GM18951 (cell line): Measurements from ENCODE around the gene RBBP5.

Experiments used
- POLR2A ChIP-seq: IDR thresholded peaks from 4 replicates; pipeline ENCODE4 v1.6.1; 2011; ENCODE audit warnings: mild to moderate bottlenecking; ENCODE audit not compliant: insufficient read length, insufficient read depth; ENCODE audit errors: extremely low read depth
- in situ Hi-C: fragments of 300-500 bp; cut with MboI; formaldehyde crosslinking; loops from one replicate; pipeline ENCODE4 v1.12.0; 2022; ENCODE audit warnings: low sequenced_read_pairs, mixed read lengths, inconsistent platforms; ENCODE audit not compliant: unreplicated experiment

RBBP5 gene

GRCh38 chr1:205109711-205110110 lies 12.1 kb downstream of the RBBP5 start:
- TF ChIP-seq POLR2A = no peak
- in situ Hi-C loops = no loop called here

DNA sequence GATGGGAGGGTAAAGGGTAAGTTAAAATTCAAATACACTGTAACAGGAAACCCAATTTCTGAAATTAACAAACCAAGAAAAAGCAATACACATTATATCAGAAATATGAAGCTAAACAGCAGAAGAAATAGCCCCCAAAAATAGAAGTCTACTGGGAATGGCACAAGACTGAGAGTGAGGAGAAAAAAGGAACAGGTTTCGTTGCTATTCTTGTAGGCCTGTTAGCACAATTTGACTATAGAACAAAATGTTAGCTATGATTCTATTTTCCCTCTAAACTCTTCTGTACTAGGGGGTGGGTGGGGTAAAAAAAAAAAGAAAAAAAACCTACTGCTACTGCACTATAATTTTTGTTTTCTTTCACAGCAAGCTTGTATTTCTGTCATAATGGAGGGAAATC lies 12.5 kb downstream of the RBBP5 start:
- in situ Hi-C loops = no loop called here
- TF ChIP-seq POLR2A = no peak

DNA sequence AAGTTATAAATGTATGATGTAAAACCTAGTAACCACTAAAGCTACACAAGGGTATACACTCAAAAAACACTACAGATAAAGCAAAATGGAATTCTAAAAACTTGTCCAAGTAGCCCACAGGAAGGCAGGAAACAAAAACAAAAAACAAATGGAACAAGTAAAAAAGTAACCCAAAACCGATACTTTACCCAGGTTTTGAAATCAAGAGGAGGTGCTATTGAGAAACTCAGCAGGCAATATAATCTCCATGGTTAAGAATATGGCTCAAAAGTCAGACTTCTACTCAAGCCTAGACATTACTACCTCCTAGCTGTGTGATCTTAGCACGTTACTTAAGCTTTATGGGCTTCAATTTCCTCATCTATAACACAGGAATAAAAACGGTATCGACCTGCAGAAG lies 13.3 kb downstream of the RBBP5 start:
- no peak for TF ChIP-seq POLR2A
- in situ Hi-C loops = no loop called here

DNA sequence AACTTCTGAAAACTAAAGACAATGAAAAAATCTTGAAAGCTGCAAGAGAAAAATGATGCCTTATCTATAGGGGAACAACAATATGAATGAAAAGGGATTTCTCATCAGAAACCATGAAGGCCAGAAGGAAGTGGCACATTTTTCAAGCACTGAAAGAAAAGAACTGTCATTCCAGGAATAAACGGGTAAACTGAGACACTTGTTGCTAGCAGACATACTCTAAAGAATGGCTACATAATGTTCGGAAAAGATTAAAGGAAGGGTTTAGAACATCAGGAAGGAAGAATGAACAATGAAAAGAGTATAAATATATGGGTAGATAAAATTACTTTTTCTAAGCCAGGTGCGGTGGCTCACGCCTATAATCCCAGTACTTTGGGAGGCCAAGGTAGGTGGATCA lies 14.5 kb downstream of the RBBP5 start:
- in situ Hi-C loops = no loop called here
- TF ChIP-seq POLR2A = no peak

- in situ Hi-C loops = no loop called here
- no peak for TF ChIP-seq POLR2A
Measured at GRCh38 chr1:205102404-205102803, 19.4 kb downstream of the RBBP5 start.

GRCh38 chr1:205098242-205098641 lies 23.5 kb downstream of the RBBP5 start:
- no peak for TF ChIP-seq POLR2A
- in situ Hi-C loops = no loop called here

- TF ChIP-seq POLR2A = no peak
- in situ Hi-C loops = no loop called here
Measured at GRCh38 chr1:205095422-205095821, 26.4 kb downstream of the RBBP5 start.

DNA sequence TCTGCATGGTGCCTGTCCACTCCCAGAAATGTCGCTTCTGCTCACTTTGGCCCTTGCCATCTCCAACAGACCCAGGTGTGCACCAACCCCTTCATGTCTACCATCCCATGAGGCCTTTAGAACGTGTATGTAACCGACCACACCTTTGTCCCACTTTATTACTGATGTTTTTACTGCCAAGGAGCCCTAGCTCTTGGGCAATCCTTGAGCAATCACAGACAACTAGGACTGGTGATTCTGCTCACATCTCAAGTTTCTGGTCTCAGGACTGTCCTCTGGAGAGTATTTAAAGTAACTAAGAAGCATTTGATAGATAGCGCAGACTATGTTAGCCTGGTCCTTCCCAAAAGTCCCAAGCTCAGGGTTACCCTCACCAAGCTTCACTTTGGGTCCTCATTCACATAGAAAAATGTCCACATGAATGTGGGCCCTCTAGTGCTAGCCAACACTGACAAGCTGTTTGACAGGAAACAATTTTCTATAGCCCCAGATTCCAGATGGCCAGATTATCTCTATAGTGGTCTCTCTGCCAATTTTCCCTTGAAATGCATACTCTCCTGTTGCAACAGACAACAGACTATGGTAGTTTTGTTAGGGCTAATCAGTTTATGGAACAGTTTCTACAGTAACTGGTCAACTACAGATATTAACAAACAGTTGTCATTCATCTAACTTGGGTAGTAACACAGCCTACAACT lies 30.6 kb downstream of the RBBP5 start:
- no peak for TF ChIP-seq POLR2A
- in situ Hi-C loops = no loop called here

DNA sequence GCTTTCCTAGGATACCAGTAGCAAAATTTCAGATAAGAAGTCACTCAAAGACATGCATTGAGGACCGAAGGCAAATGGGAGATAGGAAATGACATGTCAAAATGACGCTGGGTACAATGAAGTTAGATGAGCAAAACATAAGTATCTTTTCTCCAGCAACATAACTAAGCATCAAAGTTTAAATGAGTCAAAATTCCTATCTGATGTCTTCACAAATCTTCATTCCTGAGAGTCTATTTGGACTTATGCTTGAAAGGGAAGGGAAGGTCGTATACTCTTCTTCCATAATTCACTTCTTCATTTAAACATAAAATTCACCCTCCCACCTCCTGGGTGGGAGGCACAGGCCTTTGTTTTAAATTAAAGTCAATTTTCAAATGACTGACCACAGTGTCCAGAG lies 33.4 kb downstream of the RBBP5 start:
- in situ Hi-C loops = no loop called here
- TF ChIP-seq POLR2A = no peak

DNA sequence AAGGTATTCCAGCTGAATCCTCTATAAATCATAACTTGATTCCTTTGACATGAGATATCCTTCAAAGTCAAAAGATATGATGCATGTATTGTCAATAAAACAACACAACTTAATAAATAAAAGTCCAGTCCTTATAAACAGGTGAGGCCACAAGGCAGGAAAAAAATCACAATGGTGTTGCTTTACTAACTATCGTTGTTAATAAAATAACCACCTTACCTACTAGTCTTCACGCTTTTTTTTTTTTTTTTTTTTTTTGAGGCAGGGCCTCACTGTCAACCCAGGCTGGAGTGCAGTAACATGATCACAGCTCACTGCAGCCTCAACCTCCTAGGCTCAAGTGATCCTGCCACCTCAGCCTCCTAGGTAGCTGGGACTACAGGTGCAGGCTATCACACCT lies 37.4 kb downstream of the RBBP5 start, which contains the start of gene TMEM81:
TMEM81 (minus strand) TSS at position 101 of the 400 bp plus-strand sequence. CDS start 140 bp downstream, outside the sequence.
- in situ Hi-C loops = no loop called here
- no peak for TF ChIP-seq POLR2A

- in situ Hi-C loops = no loop called here
- TF ChIP-seq POLR2A = no peak
Measured at GRCh38 chr1:205082431-205082830, 39.3 kb downstream of the RBBP5 start.

- no peak for TF ChIP-seq POLR2A
- in situ Hi-C loops = no loop called here
Measured at GRCh38 chr1:205077934-205078311, 43.9 kb downstream of the RBBP5 start.

DNA sequence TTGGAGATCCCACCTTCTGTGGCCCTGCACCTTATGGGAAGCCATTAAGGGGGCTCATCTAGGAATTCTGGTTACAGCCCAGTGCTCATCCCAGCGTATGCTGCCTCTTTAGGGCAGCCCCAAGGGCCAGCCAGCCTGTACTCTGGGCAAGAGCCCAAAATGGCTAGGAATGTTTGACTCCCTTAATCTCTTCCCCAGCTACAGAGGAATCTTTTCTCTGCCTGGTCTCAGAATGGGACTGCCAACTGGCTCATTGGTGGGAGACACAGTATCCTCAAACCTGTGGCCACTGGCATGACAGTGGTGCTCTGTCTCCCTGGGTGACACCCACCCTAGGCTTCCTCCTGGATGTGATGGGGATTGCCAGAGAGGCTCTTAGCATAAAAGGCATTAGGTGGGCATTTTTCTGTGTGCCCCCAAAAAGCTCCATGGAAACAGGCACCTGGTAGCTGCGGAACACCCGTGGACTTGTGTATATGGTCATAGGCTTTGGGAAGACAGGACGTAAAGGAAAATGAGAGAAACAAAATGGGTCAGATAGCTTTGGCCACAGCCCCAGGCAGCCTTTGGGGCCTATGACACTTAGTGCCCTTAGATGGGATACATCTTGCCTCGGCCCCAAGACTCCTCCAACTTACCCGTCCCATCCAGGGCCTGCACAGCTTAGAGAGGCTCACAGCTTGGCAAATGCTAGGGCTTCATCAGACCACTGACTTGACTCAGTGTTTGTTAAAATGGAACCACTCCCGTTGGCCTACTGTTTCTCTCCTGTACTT lies 44.4 kb downstream of the RBBP5 start:
- in situ Hi-C loops = no loop called here

GRCh38 chr1:205076245-205076761 lies 45.5 kb downstream of the RBBP5 start:
- TF ChIP-seq POLR2A = no peak
- in situ Hi-C loops = no loop called here

More for the DNA sequence above, 44.4 kb downstream of the RBBP5 start:
- no peak for TF ChIP-seq POLR2A
